Keratinocyte (primary cell): ENCODE data around the gene CIDEA. TPM values are rescaled to one million over a fixed set of nuclear protein-coding genes. Genes with fewer than 3 reads are reported as not detected.

Source experiments
- DNase-seq: peaks from one replicate; pipeline ENCODE4 v3.0.0-alpha.2; 2011; ENCODE audit warnings: low read depth, missing footprints, low spot score
- FAIRE-seq: peaks from 2 replicates; lab custom pipeline; 2011; peaks lifted over from hg19 to GRCh38; lab: Jason Lieb, UNC
- H2AFZ ChIP-seq: 2 replicates; pipeline ENCODE4 v1.6.0; 2012; ENCODE audit warnings: low read length, control low read depth, inconsistent platforms; ENCODE audit not compliant: control insufficient read depth
- H3K27ac ChIP-seq: 2 replicates; pipeline ENCODE4 v1.5.1; 2011; ENCODE audit warnings: low read length; ENCODE audit not compliant: control insufficient read depth, insufficient read depth
- H3K27me3 ChIP-seq: 3 replicates; pipeline ENCODE4 v1.6.0; 2011; ENCODE audit warnings: low read length; ENCODE audit not compliant: control insufficient read depth, insufficient read depth; ENCODE audit errors: extremely low read depth
- H3K36me3 ChIP-seq, 2 experiments: 2 replicates in 1 of 2; 3 replicates in 1 of 2; pipeline ENCODE4 v1.5.1; 2011; ENCODE audit warnings: low read length in 2 of 2, mild to moderate bottlenecking in 1 of 2; ENCODE audit not compliant: control insufficient read depth in 2 of 2, insufficient read depth in 2 of 2; ENCODE audit errors: extremely low read depth in 1 of 2
- H3K4me1 ChIP-seq: 3 replicates; pipeline ENCODE4 v1.5.1; 2011; ENCODE audit warnings: low read length; ENCODE audit not compliant: control insufficient read depth, insufficient read depth; ENCODE audit errors: extremely low read depth
- H3K4me2 ChIP-seq: 3 replicates; pipeline ENCODE4 v1.6.0; 2011; ENCODE audit warnings: low read depth, low read length; ENCODE audit not compliant: control insufficient read depth, insufficient read depth; ENCODE audit errors: extremely low read depth
- H3K4me3 ChIP-seq, 3 experiments: fragments of 200-600 bp in 1 of 3; sonication (generic) in 1 of 3; 2 replicates in 2 of 3; 3 replicates in 1 of 3; pipeline ENCODE4 v1.5.1; 2011 to 2016; ENCODE audit warnings: low read length in 3 of 3, mild to moderate bottlenecking in 3 of 3, control low read depth in 2 of 3, inconsistent platforms in 1 of 3, low read depth in 1 of 3, mixed read lengths in 1 of 3, mixed run types in 1 of 3, moderate library complexity in 1 of 3; ENCODE audit not compliant: control insufficient read depth in 2 of 3, insufficient read depth in 2 of 3; ENCODE audit errors: extremely low read depth in 1 of 3
- H3K79me2 ChIP-seq: 2 replicates; pipeline ENCODE4 v1.6.0; 2012; ENCODE audit warnings: low read length; ENCODE audit not compliant: control insufficient read depth, insufficient read depth
- H3K9ac ChIP-seq: 3 replicates; pipeline ENCODE4 v1.6.0; 2011; ENCODE audit warnings: low read length; ENCODE audit not compliant: control insufficient read depth, insufficient read depth; ENCODE audit errors: extremely low read depth
- H3K9me1 ChIP-seq: 3 replicates; pipeline ENCODE4 v1.6.0; 2011; ENCODE audit warnings: low read length; ENCODE audit not compliant: control insufficient read depth, insufficient read depth; ENCODE audit errors: extremely low read depth
- H3K9me3 ChIP-seq: 2 replicates; pipeline ENCODE4 v1.5.1; 2012; ENCODE audit warnings: low read depth, low read length; ENCODE audit not compliant: control insufficient read depth
- H4K20me1 ChIP-seq: 3 replicates; pipeline ENCODE4 v1.6.0; 2011; ENCODE audit warnings: low read length; ENCODE audit not compliant: control insufficient read depth, insufficient read depth; ENCODE audit errors: extremely low read depth
- EZH2 ChIP-seq: IDR thresholded peaks from one replicate; pipeline ENCODE4 v1.6.1; 2012; ENCODE audit warnings: inconsistent platforms, mild to moderate bottlenecking, low read length, moderate library complexity
- dilution Hi-C: fragments of 300-500 bp; cut with MboI; formaldehyde crosslinking; loops from one replicate; pipeline ENCODE4 v1.7.0; 2020; ENCODE audit warnings: low sequenced_read_pairs; ENCODE audit not compliant: extremely low pct_ligation_motif_present
- polyA plus RNA-seq, 5 experiments: library from polyadenylated mRNA; depleted of rRNA in 3 of 5; stranded (reverse) in 3 of 5; stranded (forward) in 1 of 5; unstranded in 1 of 5; fragments of >200 nt; gene quantifications; 1 replicate in 1 of 5; 2 replicates in 3 of 5; 3 replicates in 1 of 5; pipeline versions ENCODE4 v1.2.1 to v1.2.3, GENCODE V29; 2011 to 2012; ENCODE audit warnings: missing spikeins in 2 of 5, low read depth in 1 of 5, low replicate concordance in 1 of 5
- TF ChIP-seq, protein P1 (sequence below), 3 experiments: IDR thresholded peaks in 1 of 3; conservative IDR thresholded peaks in 1 of 3; optimal IDR thresholded peaks in 1 of 3; 2 replicates in 2 of 3; 3 replicates in 1 of 3; pipeline versions ENCODE3 to v1.5.1; 2011; ENCODE audit warnings: low read length in 3 of 3, mild to moderate bottlenecking in 3 of 3, moderate library complexity in 2 of 3, control low read depth in 1 of 3, inconsistent platforms in 1 of 3; ENCODE audit not compliant: insufficient read depth in 2 of 3; ENCODE audit errors: extremely low read depth in 1 of 3

CIDEA gene
- polyA plus RNA-seq, 1 donor (not counting 4 experiments of a cell fraction or from before 2014, with no cell fraction given) = 1.2 TPM

- H3K27ac ChIP-seq = no peak overlapping the region
- H3K4me2 ChIP-seq = no peak overlapping the region
- no peaks in the 10 kb centered on the region for H3K9me1 ChIP-seq
- no peaks in the 10 kb centered on the region for H3K4me1 ChIP-seq
- no peaks in the 10 kb centered on the region for H3K79me2 ChIP-seq
- H4K20me1 ChIP-seq = no peaks in the 10 kb centered on the region
- H2AFZ ChIP-seq = no peak overlapping the region
- dilution Hi-C loops = no loop called here
- no peaks in the 10 kb centered on the region for H3K36me3 ChIP-seq
- H3K9ac ChIP-seq = no peak overlapping the region
- DNase-seq = no peak
- no peaks in the 10 kb centered on the region for H3K9me3 ChIP-seq
- no peak for FAIRE-seq
- TF ChIP-seq, protein P1, sequence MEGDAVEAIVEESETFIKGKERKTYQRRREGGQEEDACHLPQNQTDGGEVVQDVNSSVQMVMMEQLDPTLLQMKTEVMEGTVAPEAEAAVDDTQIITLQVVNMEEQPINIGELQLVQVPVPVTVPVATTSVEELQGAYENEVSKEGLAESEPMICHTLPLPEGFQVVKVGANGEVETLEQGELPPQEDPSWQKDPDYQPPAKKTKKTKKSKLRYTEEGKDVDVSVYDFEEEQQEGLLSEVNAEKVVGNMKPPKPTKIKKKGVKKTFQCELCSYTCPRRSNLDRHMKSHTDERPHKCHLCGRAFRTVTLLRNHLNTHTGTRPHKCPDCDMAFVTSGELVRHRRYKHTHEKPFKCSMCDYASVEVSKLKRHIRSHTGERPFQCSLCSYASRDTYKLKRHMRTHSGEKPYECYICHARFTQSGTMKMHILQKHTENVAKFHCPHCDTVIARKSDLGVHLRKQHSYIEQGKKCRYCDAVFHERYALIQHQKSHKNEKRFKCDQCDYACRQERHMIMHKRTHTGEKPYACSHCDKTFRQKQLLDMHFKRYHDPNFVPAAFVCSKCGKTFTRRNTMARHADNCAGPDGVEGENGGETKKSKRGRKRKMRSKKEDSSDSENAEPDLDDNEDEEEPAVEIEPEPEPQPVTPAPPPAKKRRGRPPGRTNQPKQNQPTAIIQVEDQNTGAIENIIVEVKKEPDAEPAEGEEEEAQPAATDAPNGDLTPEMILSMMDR (optimal IDR thresholded peaks at IDR 0.05 in 1 of 3, IDR thresholded peaks at IDR 0.05 in 1 of 3, conservative IDR thresholded peaks at IDR 0.05 in 1 of 3; ENCODE audit: extremely low read depth in 1 of 3, insufficient read depth in 2 of 3, low read length in 3 of 3) = no peak
- TF ChIP-seq EZH2 = no peak
- peaks cover 3% of the 10 kb centered on the region for H3K27me3 ChIP-seq
- no peak overlapping the region for H3K4me3 ChIP-seq
Measured at GRCh38 chr18:12236141-12236540, 18.0 kb upstream of the CIDEA start.

DNA sequence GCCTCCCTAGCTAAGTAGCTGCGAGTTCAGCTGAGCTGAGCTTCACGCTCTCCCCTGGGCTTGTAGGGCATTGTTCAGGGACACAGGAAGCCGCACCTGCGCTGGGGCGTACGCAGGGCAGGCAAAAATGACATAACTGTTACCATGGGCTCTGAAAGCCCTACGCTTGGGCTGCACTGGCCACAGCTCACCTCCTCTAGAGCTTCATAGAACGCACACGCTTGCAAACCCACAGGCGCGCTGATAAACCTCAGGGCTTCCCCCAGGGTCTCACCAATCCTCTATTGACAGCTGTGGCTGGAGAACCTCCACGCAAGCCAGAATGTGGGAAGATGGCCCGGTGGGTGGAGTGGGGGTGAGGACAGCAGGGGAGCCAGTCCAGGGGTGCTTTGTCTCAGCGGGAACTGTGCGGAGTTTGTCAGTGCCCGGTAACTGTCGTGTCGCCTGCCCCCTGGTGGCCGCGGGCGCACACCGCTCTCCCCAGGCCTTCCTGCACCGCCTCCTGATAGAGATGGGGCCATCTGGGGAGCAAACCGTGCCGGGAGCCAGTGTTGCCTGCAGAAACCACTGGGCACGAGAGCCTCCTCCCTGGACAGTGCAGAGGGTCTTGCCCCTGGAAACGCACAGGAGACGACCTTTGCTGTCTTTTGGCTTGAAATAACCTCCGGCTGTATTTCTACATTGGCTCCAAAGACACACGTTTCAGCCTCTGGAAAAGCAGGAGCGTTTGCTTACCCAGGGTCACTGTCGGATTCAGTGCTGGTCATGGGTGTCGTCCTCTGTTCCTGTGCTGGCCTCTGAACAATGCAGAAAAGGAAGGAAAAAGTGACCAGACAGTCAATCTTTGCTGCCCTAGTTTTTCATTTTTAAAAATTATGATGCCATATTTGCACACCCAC is 17.0 kb upstream of the CIDEA start:
- H3K79me2 ChIP-seq = no peaks in the 10 kb centered on the region
- H3K9me3 ChIP-seq = no peaks in the 10 kb centered on the region
- no peak for FAIRE-seq
- no peak overlapping the region for H3K27ac ChIP-seq
- H3K9ac ChIP-seq = no peak overlapping the region
- no peaks in the 10 kb centered on the region for H3K9me1 ChIP-seq
- peaks cover 3% of the 10 kb centered on the region for H3K27me3 ChIP-seq
- H3K4me1 ChIP-seq = no peaks in the 10 kb centered on the region
- H3K4me3 ChIP-seq = no peak overlapping the region
- no peaks in the 10 kb centered on the region for H3K36me3 ChIP-seq
- TF ChIP-seq, protein P1 (optimal IDR thresholded peaks at IDR 0.05 in 1 of 3, IDR thresholded peaks at IDR 0.05 in 1 of 3, conservative IDR thresholded peaks at IDR 0.05 in 1 of 3; ENCODE audit: extremely low read depth in 1 of 3, insufficient read depth in 2 of 3, low read length in 3 of 3) = peak; percentile 84 to 98 (median 93)
- no peak for TF ChIP-seq EZH2
- dilution Hi-C loops = no loop called here
- no peak for DNase-seq
- H3K4me2 ChIP-seq = no peak overlapping the region
- no peaks in the 10 kb centered on the region for H4K20me1 ChIP-seq
- peak overlapping the region; percentile 46 for H2AFZ ChIP-seq
